CD14-positive monocyte (primary cell): ENCODE measurements around the gene C19orf85. TPM values are rescaled to one million over a fixed set of nuclear protein-coding genes. Genes with fewer than 3 reads are reported as not detected.

Source experiments
- DNase-seq, 3 donors: peaks; one replicate each; pipeline ENCODE4 v3.0.0-alpha.2; 2011 to 2022
- H2AFZ ChIP-seq: 2 replicates; pipeline ENCODE4 v1.6.0; 2012; ENCODE audit warnings: mild to moderate bottlenecking, low read depth, low read length, inconsistent platforms; ENCODE audit not compliant: insufficient read depth, poor library complexity, severe bottlenecking
- H3K27ac ChIP-seq, 2 donors: 1 replicate in 1 of 2; 2 replicates in 1 of 2; pipeline ENCODE4 v1.5.1; 2012 to 2013; ENCODE audit warnings: low read length in 2 of 2, control low read depth in 1 of 2, inconsistent platforms in 1 of 2, low read depth in 1 of 2, mild to moderate bottlenecking in 1 of 2
- H3K27me3 ChIP-seq, 2 donors: one replicate each; pipeline versions ENCODE4 v1.6.0 to v1.6.1; 2011 to 2013; ENCODE audit warnings: low read length in 2 of 2; ENCODE audit not compliant: control insufficient read depth in 2 of 2, insufficient read depth in 2 of 2
- H3K36me3 ChIP-seq, 2 donors: replicated peaks in 1 of 2; 1 replicate in 1 of 2; 2 replicates in 1 of 2; pipeline versions ENCODE4 v1.5.1 to v1.6.1; 2012 to 2013; ENCODE audit warnings: low read length in 2 of 2, control low read depth in 1 of 2, inconsistent platforms in 1 of 2, mild to moderate bottlenecking in 1 of 2; ENCODE audit not compliant: insufficient read depth in 2 of 2, control insufficient read depth in 1 of 2
- H3K4me1 ChIP-seq, 2 donors: 1 replicate in 1 of 2; 2 replicates in 1 of 2; pipeline versions ENCODE4 v1.5.1 to v1.6.1; 2012 to 2013; ENCODE audit warnings: low read length in 2 of 2, control low read depth in 1 of 2, inconsistent platforms in 1 of 2, mild to moderate bottlenecking in 1 of 2, moderate library complexity in 1 of 2; ENCODE audit not compliant: insufficient read depth in 2 of 2, control insufficient read depth in 1 of 2
- H3K4me2 ChIP-seq: replicated peaks from 2 replicates; pipeline ENCODE3; 2012; ENCODE audit warnings: low read length, moderate library complexity, mild to moderate bottlenecking; ENCODE audit not compliant: poor library complexity, severe bottlenecking; ENCODE audit errors: extremely low read depth
- H3K4me3 ChIP-seq, 3 experiments: fragments of 200-600 bp in 1 of 3; sonication (generic) in 1 of 3; replicated peaks in 1 of 3; 1 replicate in 2 of 3; 2 replicates in 1 of 3; pipeline ENCODE4 v1.5.1; 2011 to 2013; ENCODE audit warnings: low read length in 3 of 3, mild to moderate bottlenecking in 3 of 3, control low read depth in 2 of 3, low read depth in 2 of 3, inconsistent platforms in 1 of 3, moderate library complexity in 1 of 3
- H3K79me2 ChIP-seq: 2 replicates; pipeline ENCODE4 v1.6.0; 2012; ENCODE audit warnings: mild to moderate bottlenecking, control low read depth, inconsistent platforms, low read length, moderate library complexity; ENCODE audit not compliant: insufficient read depth
- H3K9ac ChIP-seq: 2 replicates; pipeline ENCODE4 v1.6.0; 2017; ENCODE audit warnings: low read length, mild to moderate bottlenecking; ENCODE audit not compliant: insufficient read depth, poor library complexity, severe bottlenecking
- H3K9me3 ChIP-seq, 2 donors: replicated peaks in 1 of 2; 1 replicate in 1 of 2; 2 replicates in 1 of 2; pipeline versions ENCODE4 v1.5.1 to v1.6.1; 2012 to 2013; ENCODE audit warnings: low read length in 2 of 2, control low read depth in 1 of 2; ENCODE audit not compliant: control insufficient read depth in 1 of 2, insufficient read depth in 1 of 2
- H4K20me1 ChIP-seq: 2 replicates; pipeline ENCODE4 v1.6.0; 2012; ENCODE audit warnings: mild to moderate bottlenecking, low read length, control low read depth, moderate library complexity; ENCODE audit not compliant: insufficient read depth
- H3K27ac Mint-ChIP-seq, 7 donors: one replicate each; pipeline ENCODE4 v1.8.0; 2020; ENCODE audit warnings: mild to moderate bottlenecking in 7 of 7, mixed read lengths in 7 of 7, moderate library complexity in 6 of 7, inconsistent platforms in 2 of 7
- H3K27me3 Mint-ChIP-seq, 3 donors: one replicate each; pipeline ENCODE4 v1.8.0; 2021 to 2022; ENCODE audit warnings: low read depth in 3 of 3, mild to moderate bottlenecking in 3 of 3, mixed read lengths in 3 of 3, moderate library complexity in 3 of 3, inconsistent platforms in 1 of 3
- H3K36me3 Mint-ChIP-seq, 2 donors: one replicate each; pipeline ENCODE4 v1.8.0; 2020; ENCODE audit warnings: mixed read lengths in 2 of 2, inconsistent platforms in 1 of 2, mild to moderate bottlenecking in 1 of 2
- H3K4me1 Mint-ChIP-seq: one replicate; pipeline ENCODE4 v1.8.0; 2020; ENCODE audit warnings: mild to moderate bottlenecking, mixed read lengths
- H3K4me3 Mint-ChIP-seq, 2 donors: one replicate each; pipeline ENCODE4 v1.8.0; 2020; ENCODE audit warnings: mild to moderate bottlenecking in 2 of 2, mixed read lengths in 2 of 2, moderate library complexity in 1 of 2
- H3K9me3 Mint-ChIP-seq, 7 donors: one replicate each; pipeline ENCODE4 v1.8.0; 2020 to 2022; ENCODE audit warnings: mixed read lengths in 7 of 7, mild to moderate bottlenecking in 6 of 7, moderate library complexity in 6 of 7, inconsistent platforms in 2 of 7
- CTCF ChIP-seq: fragments of 200-600 bp; IDR thresholded peaks from one replicate; pipeline ENCODE4 v1.8.0; 2022; ENCODE audit warnings: antibody characterized with exemption, mild to moderate bottlenecking
- WGBS: methylation state at CpG from one replicate; pipeline ENCODE4 v1.1.5; 2013; ENCODE audit warnings: missing lambda C conversion rate; ENCODE audit not compliant: insufficient coverage; 5-methylcytosine and 5-hydroxymethylcytosine counted together
- intact Hi-C, 2 donors: fragments of 100-400 bp; cut with micrococcal nuclease; formaldehyde crosslinking; loops; one replicate each; pipeline versions ENCODE4 v1.15.0 to v1.15.1; 2023
- polyA plus RNA-seq, 3 donors: library from polyadenylated mRNA; depleted of rRNA in 1 of 3; unstranded in 2 of 3; stranded (reverse) in 1 of 3; fragments of 300-500 nt in 2 of 3; fragments of >200 nt in 1 of 3; fragmentation: Illumina TruSeq in 2 of 3; gene quantifications; 1 replicate in 2 of 3; 2 replicates in 1 of 3; pipeline ENCODE4 v1.2.3, GENCODE V29; 2012 to 2021

The C19orf85 gene
- polyA plus RNA-seq, 3 donors = not detected

- Histone ChIP-seq H3K4me3 (no peak overlapping the region), H3K36me3 (no peaks in the 10 kb centered on the region), H3K9me3 (no peaks in the 10 kb centered on the region), H2AFZ (no peak overlapping the region), H3K9ac (no peak overlapping the region), H3K4me2 (no peak overlapping the region), H3K4me1 (peaks cover 10 to 13% of the 10 kb centered on the region in 2 donors), H3K79me2 (peaks cover 5% of the 10 kb centered on the region), H4K20me1 (no peaks in the 10 kb centered on the region), H3K27me3 (no peaks in the 10 kb centered on the region), H3K27ac (no peak overlapping the region)
- no peaks in the 10 kb centered on the region for H3K36me3 Mint-ChIP-seq
- no peak overlapping the region for H3K4me3 Mint-ChIP-seq
- H3K9me3 Mint-ChIP-seq = peaks cover 0 to 3% (median 0%) of the 10 kb centered on the region in 7 donors
- peaks cover 16% of the 10 kb centered on the region for H3K4me1 Mint-ChIP-seq
- DNase-seq = no peak
- TF ChIP-seq CTCF = no peak
- intact Hi-C loops = no loop called here
- WGBS = 96% methylated on average over 6 of the region's 8 CpGs
- H3K27ac Mint-ChIP-seq = no peak overlapping the region
- H3K27me3 Mint-ChIP-seq = peaks cover 3 to 7% (median 4%) of the 10 kb centered on the region in 3 donors
Measured at GRCh38 chr19:55472463-55472862, 7.9 kb upstream of the C19orf85 start.

GRCh38 chr19:55471266-55471665 lies 6.7 kb upstream of the C19orf85 start:
- H3K9me3 Mint-ChIP-seq = peaks cover 0 to 3% (median 0%) of the 10 kb centered on the region in 7 donors
- Histone ChIP-seq H3K36me3 (no peaks in the 10 kb centered on the region), H2AFZ (no peak overlapping the region), H3K9me3 (no peaks in the 10 kb centered on the region), H3K27ac (no peak overlapping the region), H4K20me1 (no peaks in the 10 kb centered on the region), H3K4me1 (peaks cover 5 to 7% of the 10 kb centered on the region in 2 donors), H3K27me3 (no peaks in the 10 kb centered on the region), H3K4me2 (no peak overlapping the region), H3K79me2 (no peaks in the 10 kb centered on the region), H3K9ac (no peak overlapping the region), H3K4me3 (no peak overlapping the region)
- no peak for TF ChIP-seq CTCF
- no peak overlapping the region for H3K27ac Mint-ChIP-seq
- intact Hi-C loops = no loop called here
- WGBS = 94% methylated on average over 12 of the region's 13 CpGs
- DNase-seq = no peak
- no peak overlapping the region for H3K4me3 Mint-ChIP-seq
- peaks cover 11% of the 10 kb centered on the region for H3K4me1 Mint-ChIP-seq
- H3K27me3 Mint-ChIP-seq = peaks cover 4 to 8% (median 8%) of the 10 kb centered on the region in 3 donors
- H3K36me3 Mint-ChIP-seq = no peaks in the 10 kb centered on the region
